ENCODE measurements around the gene MRPL1.
"Not testable (repeated sequence)": the region's sequence is repeated elsewhere in the genome, so short reads cannot be mapped to it uniquely, and the experiment has no call there.

The MRPL1 gene

GRCh38 chr4:77959566-77960338 is 97.1 kb downstream of the MRPL1 start:
- no peak overlapping the region for H3K27ac ChIP-seq
- peak; percentile 92 for TF ChIP-seq CTCF (conservative IDR thresholded peaks at IDR 0.05)

- TF ChIP-seq CTCF (conservative IDR thresholded peaks at IDR 0.05) = no peak
- no peak overlapping the region for H3K27ac ChIP-seq
Observed at GRCh38 chr4:77960367-77960766, 97.7 kb downstream of the MRPL1 start.

GRCh38 chr4:77963004-77963403 is 100.4 kb downstream of the MRPL1 start:
- no peak for TF ChIP-seq CTCF (conservative IDR thresholded peaks at IDR 0.05)
- H3K27ac ChIP-seq = no peak overlapping the region

GRCh38 chr4:77973657-77974056 is 111.0 kb downstream of the MRPL1 start:
- not testable (repeated sequence) for H3K27ac ChIP-seq

- not testable (repeated sequence) for H3K27ac ChIP-seq
Observed at GRCh38 chr4:77982900-77983540, 120.4 kb downstream of the MRPL1 start.

GRCh38 chr4:77983612-77984311 is 121.1 kb downstream of the MRPL1 start:
- not testable (repeated sequence) for H3K27ac ChIP-seq

GRCh38 chr4:77989968-77990367 is 127.3 kb downstream of the MRPL1 start:
- no peak for TF ChIP-seq CTCF (conservative IDR thresholded peaks at IDR 0.05)

GRCh38 chr4:77990456-77990855 is 127.8 kb downstream of the MRPL1 start:
- TF ChIP-seq CTCF (conservative IDR thresholded peaks at IDR 0.05) = no peak
- H3K27ac ChIP-seq = no peak overlapping the region

More at GRCh38 chr4:77989968-77990367, 127.3 kb downstream of the MRPL1 start:
- no peak overlapping the region for H3K27ac ChIP-seq

- no peak overlapping the region for H3K27ac ChIP-seq
Observed at GRCh38 chr4:77990904-77991358, 128.3 kb downstream of the MRPL1 start.

More at GRCh38 chr4:77990904-77991358, 128.3 kb downstream of the MRPL1 start:
- TF ChIP-seq CTCF (conservative IDR thresholded peaks at IDR 0.05) = no peak
